GM12878 (cell line): ENCODE results near the gene BRD1. TPM values are rescaled to one million over a fixed set of nuclear protein-coding genes. Genes with fewer than 3 reads are reported as not detected.

Source experiments
- ATAC-seq: fragments of 200-7000 bp; cut with Tn5 transposase; 3 replicates; pipeline ENCODE4 v1.9.1; 2020; ENCODE audit warnings: mild to moderate bottlenecking, moderate library complexity
- BruUV-seq: library from RNA; stranded (reverse); fragments of 400-500 nt; replicated peaks from 2 replicates; lab custom pipeline; 2021; lab: Mats Ljungman, UMichigan
- CTCF ChIA-PET: fragments of 300-600 bp; sonication (Branson Sonifier 250); formaldehyde crosslinking; extraction: SDS; loops from one replicate; lab custom pipeline; 2021; ENCODE audit warnings: inconsistent platforms; lab: Yijun Ruan, JAX
- POLR2A ChIA-PET: fragments of 350-600 bp; formaldehyde crosslinking; extraction: SDS; loops from one replicate; lab custom pipeline; 2021; ENCODE audit warnings: inconsistent platforms; lab: Charles Lee
- RAD21 ChIA-PET: fragments of 300-600 bp; sonication (Branson Sonifier 250); formaldehyde crosslinking; loops from one replicate; lab custom pipeline; 2023; ENCODE audit warnings: antibody characterized with exemption; ENCODE audit not compliant: unreplicated experiment; lab: Charles Lee
- SMC1A ChIA-PET: fragments of 300-600 bp; sonication (Branson Sonifier 250); formaldehyde crosslinking; loops from one replicate; lab custom pipeline; 2023; ENCODE audit not compliant: unreplicated experiment, uncharacterized antibody; lab: Charles Lee
- DNase-seq: peaks from one replicate; pipeline ENCODE4 v3.0.0-alpha.2; 2011; ENCODE audit warnings: low read depth, low spot score
- FAIRE-seq: peaks from 3 replicates; lab custom pipeline; 2011; peaks lifted over from hg19 to GRCh38; lab: Jason Lieb, UNC
- H2AFZ ChIP-seq: 2 replicates; pipeline ENCODE4 v1.6.0; 2011; ENCODE audit warnings: low read depth, low read length, control low read depth; ENCODE audit not compliant: control insufficient read depth
- H3K27ac ChIP-seq: 2 replicates; pipeline ENCODE4 v1.5.1; 2011; ENCODE audit warnings: control low read depth; ENCODE audit not compliant: control insufficient read depth, insufficient read depth
- H3K27me3 ChIP-seq, 2 experiments: replicated peaks in 1 of 2; 2 replicates each; pipeline versions ENCODE4 v1.6.0 to v1.6.1; 2011; ENCODE audit warnings: low read length in 1 of 2; ENCODE audit not compliant: control insufficient read depth in 2 of 2, insufficient read depth in 2 of 2
- H3K36me3 ChIP-seq, 2 experiments: 2 replicates each; pipeline ENCODE4 v1.5.1; 2011; ENCODE audit warnings: low read length in 1 of 2; ENCODE audit not compliant: control insufficient read depth in 2 of 2, insufficient read depth in 2 of 2
- H3K4me1 ChIP-seq: 2 replicates; pipeline ENCODE4 v1.6.1; 2011; ENCODE audit warnings: mild to moderate bottlenecking, low read length, moderate library complexity, mixed read lengths; ENCODE audit not compliant: control insufficient read depth, insufficient read depth
- H3K4me2 ChIP-seq: 2 replicates; pipeline ENCODE4 v1.6.0; 2011; ENCODE audit warnings: control low read depth; ENCODE audit not compliant: control insufficient read depth, insufficient read depth
- H3K4me3 ChIP-seq: fragments of 200-600 bp; sonication (generic); 2 replicates; pipeline ENCODE4 v1.5.1; 2016
- H3K79me2 ChIP-seq: 2 replicates; pipeline ENCODE4 v1.6.0; 2011; ENCODE audit warnings: low read length; ENCODE audit not compliant: control insufficient read depth, insufficient read depth
- H3K9ac ChIP-seq: 2 replicates; pipeline ENCODE4 v1.8.0; 2011; ENCODE audit warnings: low read length, control low read depth, mixed read lengths; ENCODE audit not compliant: control insufficient read depth, insufficient read depth
- H3K9me3 ChIP-seq: replicated peaks from 3 replicates; pipeline ENCODE4 v1.5.1; 2011; ENCODE audit warnings: mild to moderate bottlenecking, low read length; ENCODE audit not compliant: control insufficient read depth, insufficient read depth
- H4K20me1 ChIP-seq: 2 replicates; pipeline ENCODE4 v1.6.0; 2011; ENCODE audit not compliant: control insufficient read depth, insufficient read depth
- BHLHE40 ChIP-seq, 2 experiments: fragments of 450-650 bp in 1 of 2; IDR thresholded peaks; 2 replicates each; pipeline ENCODE4 v1.6.1; 2011 to 2017; ENCODE audit warnings: low read depth in 2 of 2, borderline replicate concordance in 1 of 2, improper control_type of control experiment in 1 of 2, low read length in 1 of 2, mild to moderate bottlenecking in 1 of 2
- LARP7 ChIP-seq: fragments of 450-650 bp; IDR thresholded peaks from 2 replicates; pipeline ENCODE4 v1.6.1; 2017; ENCODE audit warnings: mild to moderate bottlenecking
- MXI1 ChIP-seq: fragments of 150-350 bp; IDR thresholded peaks from 2 replicates; pipeline ENCODE4 v1.6.1; 2011; ENCODE audit warnings: low read depth, mild to moderate bottlenecking, inconsistent platforms, low read length, improper control_type of control experiment
- PML ChIP-seq: IDR thresholded peaks from 2 replicates; pipeline ENCODE4 v1.6.1; 2012; ENCODE audit warnings: low read length, inconsistent platforms
- TCF12 ChIP-seq: IDR thresholded peaks from 2 replicates; pipeline ENCODE4 v1.6.1; 2011; ENCODE audit warnings: low read depth, mild to moderate bottlenecking, low read length
- YBX1 ChIP-seq: fragments of 450-650 bp; IDR thresholded peaks from 2 replicates; pipeline ENCODE4 v1.6.1; 2016; ENCODE audit warnings: antibody characterized with exemption
- WGBS: methylation state at CpG from one replicate; pipeline ENCODE4 v1.1.6; 2016; ENCODE audit warnings: low lambda C conversion rate; ENCODE audit not compliant: insufficient replicate concordance, insufficient coverage; ENCODE audit errors: missing lambda C conversion rate; 5-methylcytosine and 5-hydroxymethylcytosine counted together
- in situ Hi-C: fragments of 300-500 bp; cut with MboI; formaldehyde crosslinking; loops from 9 replicates; pipeline ENCODE4 v1.14.3; 2018; ENCODE audit warnings: mixed read lengths
- intact Hi-C: fragments of 100-400 bp; cut with micrococcal nuclease; formaldehyde crosslinking; loops from one replicate; pipeline ENCODE4 v1.14.2; 2022; ENCODE audit not compliant: unreplicated experiment
- polyA plus RNA-seq, 11 experiments: library from polyadenylated mRNA; depleted of rRNA in 4 of 11; unstranded in 6 of 11; stranded (reverse) in 5 of 11; fragments of >200 nt; fragmentation: Nextera tagmentation in 4 of 11; fragmentation: Illumina TruSeq in 1 of 11; extraction: Ambion mirVana in 4 of 11; extraction: Trizol in 1 of 11; gene quantifications; 1 replicate in 1 of 11; 2 replicates in 10 of 11; pipeline versions ENCODE4 v1.2.1 to v1.2.3, GENCODE V29; 2011 to 2016; ENCODE audit warnings: inconsistent platforms in 2 of 11, missing spikeins in 2 of 11, low read depth in 1 of 11
- total RNA-seq, 4 experiments: library from RNA; depleted of rRNA in 3 of 4; stranded (reverse); fragments of >200 nt in 3 of 4; fragmentation: Illumina TruSeq in 1 of 4; extraction: Trizol in 1 of 4; gene quantifications; 2 replicates each; pipeline versions ENCODE4 v1.2.1 to v1.2.3, GENCODE V29; 2013 to 2021
- TF ChIP-seq, protein P1 (sequence below): fragments of 450-650 bp; IDR thresholded peaks from 2 replicates; pipeline ENCODE4 v1.6.1; 2017; ENCODE audit warnings: mild to moderate bottlenecking, moderate library complexity

Gene BRD1
- total and polyA plus RNA-seq, 10 of the 15 experiments (the other 5 are each of a cell fraction or from before 2014, with no cell fraction given), result 0.90 to 26.4 (median 7.1) TPM

DNA sequence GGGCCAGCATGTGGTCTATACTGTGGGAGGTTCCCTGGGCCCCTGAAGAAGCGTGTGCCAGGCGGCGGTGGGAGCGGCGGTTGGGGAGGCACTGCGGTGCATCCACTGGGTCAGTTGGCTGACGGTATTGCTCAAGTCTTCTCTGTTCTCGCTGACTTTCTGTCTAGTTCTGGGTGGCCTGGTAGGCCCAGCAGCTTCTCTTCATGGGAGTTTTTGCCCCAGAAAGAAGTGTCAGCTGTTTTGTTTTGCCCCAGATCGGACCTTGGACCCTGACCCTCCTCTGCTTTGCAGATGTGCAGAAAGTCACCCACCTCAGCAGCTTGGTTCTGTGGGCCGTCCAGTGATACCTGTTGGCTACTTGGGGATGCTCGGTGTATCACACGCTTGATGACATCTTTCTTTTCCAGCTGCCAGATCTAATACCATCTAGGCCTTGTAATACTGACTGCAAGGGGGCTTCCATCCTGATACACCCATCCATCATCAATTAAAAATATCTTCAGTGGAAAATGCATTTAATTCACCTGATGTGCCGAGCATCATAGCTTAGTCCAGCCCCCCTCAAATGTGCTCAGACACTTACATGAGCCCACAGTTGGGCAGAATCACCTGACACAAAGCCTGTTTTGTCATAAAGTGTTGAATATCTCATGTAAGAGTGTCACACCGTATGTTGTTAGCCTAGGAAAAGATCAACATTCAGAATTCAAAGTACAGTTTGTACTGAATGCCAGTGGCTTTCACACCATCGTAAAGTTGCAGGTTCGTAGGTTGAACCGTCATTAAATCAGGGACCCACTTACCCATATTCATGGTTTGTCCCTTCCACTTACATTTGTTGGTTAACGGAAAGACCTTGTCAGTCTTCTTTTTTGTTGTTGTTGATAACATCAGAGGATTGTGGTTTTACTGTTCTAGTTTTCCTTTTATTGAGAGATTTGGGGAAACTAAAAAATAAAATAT is 39.9 kb upstream of the BRD1 start:
- no peak for DNase-seq
- H3K4me3 ChIP-seq, result no peak overlapping the region
- no peak for TF ChIP-seq PML
- no peak for TF ChIP-seq TCF12
- no peak for TF ChIP-seq MXI1
- TF ChIP-seq, protein P1, sequence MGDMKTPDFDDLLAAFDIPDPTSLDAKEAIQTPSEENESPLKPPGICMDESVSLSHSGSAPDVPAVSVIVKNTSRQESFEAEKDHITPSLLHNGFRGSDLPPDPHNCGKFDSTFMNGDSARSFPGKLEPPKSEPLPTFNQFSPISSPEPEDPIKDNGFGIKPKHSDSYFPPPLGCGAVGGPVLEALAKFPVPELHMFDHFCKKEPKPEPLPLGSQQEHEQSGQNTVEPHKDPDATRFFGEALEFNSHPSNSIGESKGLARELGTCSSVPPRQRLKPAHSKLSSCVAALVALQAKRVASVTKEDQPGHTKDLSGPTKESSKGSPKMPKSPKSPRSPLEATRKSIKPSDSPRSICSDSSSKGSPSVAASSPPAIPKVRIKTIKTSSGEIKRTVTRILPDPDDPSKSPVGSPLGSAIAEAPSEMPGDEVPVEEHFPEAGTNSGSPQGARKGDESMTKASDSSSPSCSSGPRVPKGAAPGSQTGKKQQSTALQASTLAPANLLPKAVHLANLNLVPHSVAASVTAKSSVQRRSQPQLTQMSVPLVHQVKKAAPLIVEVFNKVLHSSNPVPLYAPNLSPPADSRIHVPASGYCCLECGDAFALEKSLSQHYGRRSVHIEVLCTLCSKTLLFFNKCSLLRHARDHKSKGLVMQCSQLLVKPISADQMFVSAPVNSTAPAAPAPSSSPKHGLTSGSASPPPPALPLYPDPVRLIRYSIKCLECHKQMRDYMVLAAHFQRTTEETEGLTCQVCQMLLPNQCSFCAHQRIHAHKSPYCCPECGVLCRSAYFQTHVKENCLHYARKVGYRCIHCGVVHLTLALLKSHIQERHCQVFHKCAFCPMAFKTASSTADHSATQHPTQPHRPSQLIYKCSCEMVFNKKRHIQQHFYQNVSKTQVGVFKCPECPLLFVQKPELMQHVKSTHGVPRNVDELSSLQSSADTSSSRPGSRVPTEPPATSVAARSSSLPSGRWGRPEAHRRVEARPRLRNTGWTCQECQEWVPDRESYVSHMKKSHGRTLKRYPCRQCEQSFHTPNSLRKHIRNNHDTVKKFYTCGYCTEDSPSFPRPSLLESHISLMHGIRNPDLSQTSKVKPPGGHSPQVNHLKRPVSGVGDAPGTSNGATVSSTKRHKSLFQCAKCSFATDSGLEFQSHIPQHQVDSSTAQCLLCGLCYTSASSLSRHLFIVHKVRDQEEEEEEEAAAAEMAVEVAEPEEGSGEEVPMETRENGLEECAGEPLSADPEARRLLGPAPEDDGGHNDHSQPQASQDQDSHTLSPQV, result no peak
- no peak for TF ChIP-seq LARP7
- no peak for TF ChIP-seq YBX1
- no peak for TF ChIP-seq BHLHE40 (IDR thresholded peaks at IDR 0.05; ENCODE audit: borderline replicate concordance in 1 of 2, low read depth in 2 of 2, low read length in 1 of 2)
- TF ChIP-seq, all 136 proteins: peak for 0
- ChIA-PET SMC1A (interaction anchor here (0.6 to 1.5 kb wide), 4 partner anchors 10 to 15 kb away, joined by 3 to 4 read pairs (median 3); no protein-coding TSS in a partner anchor), CTCF (interaction anchor here (0.8 to 1.7 kb wide), 4 partner anchors 10 to 100 kb away, joined by 3 to 4 read pairs (median 4); no protein-coding TSS in a partner anchor), RAD21 (no interaction called here), POLR2A (no interaction called here)
- BruUV-seq, result TSS peak; percentile 6
- ATAC-seq (no peak), FAIRE-seq (no peak)
- Histone ChIP-seq H3K27ac (no peak overlapping the region), H3K4me1 (no peaks in the 10 kb centered on the region), H3K9me3 (peaks cover 23% of the 10 kb centered on the region; the same call in 2 of the 3 replicates), H3K9ac (no peak overlapping the region), H4K20me1 (no peaks in the 10 kb centered on the region), H2AFZ (no peak overlapping the region), H3K36me3 (peaks cover 0 to 5% of the 10 kb centered on the region in 2 experiments; a peak in 3 of 4 replicates), H3K27me3 (no peaks in the 10 kb centered on the region), H3K79me2 (peaks cover 46% of the 10 kb centered on the region), H3K4me2 (no peak overlapping the region)
- WGBS, result 97% methylated on average over 18 of the region's 18 CpGs
- intact Hi-C loops (no loop called here), in situ Hi-C loops (no loop called here)
